ENCODE data around the gene BMP7.
"Not testable (repeated sequence)": the region's sequence is repeated elsewhere in the genome, so short reads cannot be mapped to it uniquely, and the experiment has no call there.

Gene BMP7

GRCh38 chr20:57244627-57245214, 21.7 kb downstream of the BMP7 start:
- Histone ChIP-seq H3K27me3 (ENCODE audit: low read depth, low read length) (no peaks in the 10 kb centered on the region), H3K27ac (ENCODE audit: low read length) (no peak overlapping the region), H3K9me3 (ENCODE audit: control insufficient read depth in 1 of 2, low read length in 2 of 2) (no peaks in the 10 kb centered on the region), H3K4me1 (ENCODE audit: control insufficient read depth in 1 of 2, insufficient read depth in 2 of 2, low read length in 2 of 2) (peaks cover 0 to 4% of the 10 kb centered on the region in 2 donors), H3K36me3 (ENCODE audit: control insufficient read depth in 1 of 2, insufficient read depth in 2 of 2, low read length in 2 of 2) (no peaks in the 10 kb centered on the region), H3K4me3 (ENCODE audit: low read depth in 1 of 2, low read length in 2 of 2) (no peak overlapping the region)

GRCh38 chr20:57244221-57244585, 22.2 kb downstream of the BMP7 start:
- Histone ChIP-seq H3K36me3 (ENCODE audit: control insufficient read depth in 1 of 2, insufficient read depth in 2 of 2, low read length in 2 of 2) (no peaks in the 10 kb centered on the region), H3K4me3 (ENCODE audit: low read depth in 1 of 2, low read length in 2 of 2) (no peak overlapping the region), H3K27ac (ENCODE audit: low read length) (no peak overlapping the region), H3K27me3 (ENCODE audit: low read depth, low read length) (no peaks in the 10 kb centered on the region), H3K4me1 (ENCODE audit: control insufficient read depth in 1 of 2, insufficient read depth in 2 of 2, low read length in 2 of 2) (peaks cover 0 to 4% of the 10 kb centered on the region in 2 donors), H3K9me3 (ENCODE audit: control insufficient read depth in 1 of 2, low read length in 2 of 2) (no peaks in the 10 kb centered on the region)

GRCh38 chr20:57243480-57244220, 22.8 kb downstream of the BMP7 start:
- H3K27ac ChIP-seq (ENCODE audit: low read length): no peak overlapping the region
- H3K4me3 ChIP-seq (ENCODE audit: low read depth in 1 of 2, low read length in 2 of 2): no peak overlapping the region

GRCh38 chr20:57242414-57242813, 24.0 kb downstream of the BMP7 start:
- no peaks in the 10 kb centered on the region for H3K27me3 ChIP-seq (ENCODE audit: low read depth, low read length)
- no peak overlapping the region for H3K27ac ChIP-seq (ENCODE audit: low read length)

More at GRCh38 chr20:57243480-57244220, 22.8 kb downstream of the BMP7 start:
- peaks cover 0 to 4% of the 10 kb centered on the region in 2 donors for H3K4me1 ChIP-seq (ENCODE audit: control insufficient read depth in 1 of 2, insufficient read depth in 2 of 2, low read length in 2 of 2)
- no peaks in the 10 kb centered on the region for H3K27me3 ChIP-seq (ENCODE audit: low read depth, low read length)
- no peaks in the 10 kb centered on the region for H3K9me3 ChIP-seq (ENCODE audit: control insufficient read depth in 1 of 2, low read length in 2 of 2)
- H3K36me3 ChIP-seq (ENCODE audit: control insufficient read depth in 1 of 2, insufficient read depth in 2 of 2, low read length in 2 of 2): no peaks in the 10 kb centered on the region

GRCh38 chr20:57241363-57241991, 25.0 kb downstream of the BMP7 start:
- Histone ChIP-seq H3K4me1 (ENCODE audit: control insufficient read depth in 1 of 2, insufficient read depth in 2 of 2, low read length in 2 of 2) (peaks cover 0 to 4% of the 10 kb centered on the region in 2 donors), H3K36me3 (ENCODE audit: control insufficient read depth in 1 of 2, insufficient read depth in 2 of 2, low read length in 2 of 2) (no peaks in the 10 kb centered on the region), H3K27me3 (ENCODE audit: low read depth, low read length) (no peaks in the 10 kb centered on the region), H3K27ac (ENCODE audit: low read length) (no peak overlapping the region), H3K4me3 (ENCODE audit: low read depth in 1 of 2, low read length in 2 of 2) (no peak overlapping the region), H3K9me3 (ENCODE audit: control insufficient read depth in 1 of 2, low read length in 2 of 2) (no peaks in the 10 kb centered on the region)

More at GRCh38 chr20:57242414-57242813, 24.0 kb downstream of the BMP7 start:
- no peak overlapping the region for H3K4me3 ChIP-seq (ENCODE audit: low read depth in 1 of 2, low read length in 2 of 2)
- peaks cover 0 to 4% of the 10 kb centered on the region in 2 donors for H3K4me1 ChIP-seq (ENCODE audit: control insufficient read depth in 1 of 2, insufficient read depth in 2 of 2, low read length in 2 of 2)
- H3K36me3 ChIP-seq (ENCODE audit: control insufficient read depth in 1 of 2, insufficient read depth in 2 of 2, low read length in 2 of 2): no peaks in the 10 kb centered on the region
- H3K9me3 ChIP-seq (ENCODE audit: control insufficient read depth in 1 of 2, low read length in 2 of 2): no peaks in the 10 kb centered on the region

GRCh38 chr20:57240581-57241362, 25.7 kb downstream of the BMP7 start:
- Histone ChIP-seq H3K4me3 (ENCODE audit: low read depth in 1 of 2, low read length in 2 of 2) (no peak overlapping the region), H3K36me3 (ENCODE audit: control insufficient read depth in 1 of 2, insufficient read depth in 2 of 2, low read length in 2 of 2) (no peaks in the 10 kb centered on the region), H3K27ac (ENCODE audit: low read length) (no peak overlapping the region), H3K9me3 (ENCODE audit: control insufficient read depth in 1 of 2, low read length in 2 of 2) (no peaks in the 10 kb centered on the region), H3K4me1 (ENCODE audit: control insufficient read depth in 1 of 2, insufficient read depth in 2 of 2, low read length in 2 of 2) (peaks cover 0 to 4% of the 10 kb centered on the region in 2 donors), H3K27me3 (ENCODE audit: low read depth, low read length) (no peaks in the 10 kb centered on the region)

- not testable (repeated sequence) for H3K4me3 ChIP-seq (ENCODE audit: low read depth in 1 of 2, low read length in 2 of 2); H3K4me1 ChIP-seq (ENCODE audit: control insufficient read depth in 1 of 2, insufficient read depth in 2 of 2, low read length in 2 of 2); H3K27me3 ChIP-seq (ENCODE audit: low read depth, low read length); H3K9me3 ChIP-seq (ENCODE audit: control insufficient read depth in 1 of 2, low read length in 2 of 2); H3K27ac ChIP-seq (ENCODE audit: low read length); H3K36me3 ChIP-seq (ENCODE audit: control insufficient read depth in 1 of 2, insufficient read depth in 2 of 2, low read length in 2 of 2)
Measured at GRCh38 chr20:57239725-57240124, 26.7 kb downstream of the BMP7 start.

GRCh38 chr20:57239324-57239723, 27.1 kb downstream of the BMP7 start:
- not testable (repeated sequence) for H3K27ac ChIP-seq (ENCODE audit: low read length); H3K27me3 ChIP-seq (ENCODE audit: low read depth, low read length); H3K9me3 ChIP-seq (ENCODE audit: control insufficient read depth in 1 of 2, low read length in 2 of 2); H3K4me3 ChIP-seq (ENCODE audit: low read depth in 1 of 2, low read length in 2 of 2); H3K36me3 ChIP-seq (ENCODE audit: control insufficient read depth in 1 of 2, insufficient read depth in 2 of 2, low read length in 2 of 2); H3K4me1 ChIP-seq (ENCODE audit: control insufficient read depth in 1 of 2, insufficient read depth in 2 of 2, low read length in 2 of 2)

GRCh38 chr20:57238089-57238488, 28.4 kb downstream of the BMP7 start:
- no peak overlapping the region for H3K27ac ChIP-seq (ENCODE audit: low read length)
- no peaks in the 10 kb centered on the region for H3K9me3 ChIP-seq (ENCODE audit: control insufficient read depth in 1 of 2, low read length in 2 of 2)
- no peak overlapping the region for H3K4me3 ChIP-seq (ENCODE audit: low read depth in 1 of 2, low read length in 2 of 2)
- H3K4me1 ChIP-seq (ENCODE audit: control insufficient read depth in 1 of 2, insufficient read depth in 2 of 2, low read length in 2 of 2): peaks cover 0 to 4% of the 10 kb centered on the region in 2 donors
- no peaks in the 10 kb centered on the region for H3K27me3 ChIP-seq (ENCODE audit: low read depth, low read length)
- no peaks in the 10 kb centered on the region for H3K36me3 ChIP-seq (ENCODE audit: control insufficient read depth in 1 of 2, insufficient read depth in 2 of 2, low read length in 2 of 2)

GRCh38 chr20:57237585-57237953, 28.9 kb downstream of the BMP7 start:
- H3K4me3 ChIP-seq (ENCODE audit: low read depth in 1 of 2, low read length in 2 of 2): no peak overlapping the region
- H3K4me1 ChIP-seq (ENCODE audit: control insufficient read depth in 1 of 2, insufficient read depth in 2 of 2, low read length in 2 of 2): peaks cover 0 to 4% of the 10 kb centered on the region in 2 donors
- no peaks in the 10 kb centered on the region for H3K36me3 ChIP-seq (ENCODE audit: control insufficient read depth in 1 of 2, insufficient read depth in 2 of 2, low read length in 2 of 2)
- H3K27me3 ChIP-seq (ENCODE audit: low read depth, low read length): no peaks in the 10 kb centered on the region
- no peaks in the 10 kb centered on the region for H3K9me3 ChIP-seq (ENCODE audit: control insufficient read depth in 1 of 2, low read length in 2 of 2)
- no peak overlapping the region for H3K27ac ChIP-seq (ENCODE audit: low read length)

All from muscle layer of duodenum (tissue), 2 donors.